NT2/D1 (cell line): ENCODE data around the gene ATG9B.

ENCODE experiments used
- DNase-seq: peaks from one replicate; pipeline ENCODE4 v3.0.0-alpha.2; 2011; ENCODE audit warnings: low read depth, low spot score
- H3K27me3 ChIP-seq: 2 replicates; pipeline ENCODE4 v1.6.0; 2011; ENCODE audit warnings: mild to moderate bottlenecking; ENCODE audit not compliant: insufficient read length, insufficient read depth
- H3K36me3 ChIP-seq: 2 replicates; pipeline ENCODE4 v1.6.1; 2011; ENCODE audit warnings: mild to moderate bottlenecking, low read length, mixed read lengths; ENCODE audit not compliant: insufficient read depth, insufficient read length
- H3K4me1 ChIP-seq: 2 replicates; pipeline ENCODE4 v1.5.1; 2011; ENCODE audit not compliant: insufficient read depth, insufficient read length
- H3K4me3 ChIP-seq: 2 replicates; pipeline ENCODE4 v1.5.1; 2011; ENCODE audit warnings: low read depth; ENCODE audit not compliant: insufficient read length
- H3K9ac ChIP-seq: 2 replicates; pipeline ENCODE4 v1.6.0; 2011; ENCODE audit warnings: low read depth; ENCODE audit not compliant: insufficient read length
- H3K9me3 ChIP-seq: 2 replicates; pipeline ENCODE4 v1.5.1; 2011; ENCODE audit warnings: mild to moderate bottlenecking, low read length; ENCODE audit not compliant: insufficient read depth
- SUZ12 ChIP-seq: IDR thresholded peaks from 2 replicates; pipeline ENCODE4 v1.6.1; 2011; ENCODE audit not compliant: insufficient read length, insufficient read depth; ENCODE audit errors: extremely low read depth
- YY1 ChIP-seq: IDR thresholded peaks from 2 replicates; pipeline ENCODE4 v1.6.1; 2011; ENCODE audit not compliant: insufficient read length, insufficient read depth
- ZNF274 ChIP-seq: IDR thresholded peaks from 2 replicates; pipeline ENCODE4 v1.6.1; 2011; ENCODE audit warnings: mild to moderate bottlenecking, low read depth, low read length

ATG9B gene

DNA sequence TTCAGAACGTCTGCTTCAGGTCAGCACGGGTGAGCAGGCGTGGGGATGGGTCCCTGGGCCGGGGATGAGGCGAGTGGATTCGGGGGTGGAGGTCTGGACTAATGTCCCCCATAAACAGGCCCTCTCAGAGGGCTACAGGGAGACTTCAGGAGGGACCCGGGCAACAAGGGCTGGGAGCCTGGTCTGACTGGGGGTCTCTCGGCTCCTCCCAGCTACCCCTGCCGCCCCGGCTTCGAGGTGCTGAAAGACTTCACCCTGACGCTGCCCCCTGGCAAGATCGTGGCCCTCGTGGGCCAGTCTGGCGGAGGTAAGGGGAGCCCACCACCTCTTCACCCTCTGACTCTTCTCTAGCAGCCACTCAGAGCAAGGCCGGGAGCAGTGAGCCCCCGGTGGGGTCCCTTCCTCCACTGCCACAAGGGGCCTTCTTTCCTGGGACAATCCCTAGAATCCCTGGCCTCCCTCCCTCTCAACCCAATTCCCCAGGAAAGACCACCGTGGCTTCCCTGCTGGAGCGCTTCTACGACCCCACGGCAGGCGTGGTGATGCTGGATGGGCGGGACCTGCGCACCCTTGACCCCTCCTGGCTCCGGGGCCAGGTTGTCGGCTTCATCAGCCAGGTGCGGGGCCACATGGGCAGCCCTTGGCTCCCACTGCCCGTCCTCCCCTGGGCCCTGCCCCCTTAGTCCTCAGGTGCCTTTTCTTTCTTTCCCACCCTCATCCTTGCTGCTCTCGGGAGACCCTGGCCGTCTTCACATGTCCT, 16.5 kb upstream of the ATG9B start:
- Histone ChIP-seq H3K36me3 (peaks cover 47% of the 10 kb centered on the region), H3K27me3 (no peaks in the 10 kb centered on the region), H3K9me3 (no peaks in the 10 kb centered on the region), H3K4me3 (no peak overlapping the region), H3K4me1 (peaks cover 11% of the 10 kb centered on the region), H3K9ac (no peak overlapping the region)
- TF ChIP-seq ZNF274 (no peak), SUZ12 (no peak), YY1 (no peak)
- DNase-seq, result no peak

- H3K9ac ChIP-seq, result no peak overlapping the region
Measured at GRCh38 chr7:151039850-151040548, 15.7 kb upstream of the ATG9B start.

GRCh38 chr7:151038951-151039849, 14.9 kb upstream of the ATG9B start:
- DNase-seq, result no peak
- no peaks in the 10 kb centered on the region for H3K27me3 ChIP-seq
- H3K4me1 ChIP-seq, result peaks cover 11% of the 10 kb centered on the region
- TF ChIP-seq YY1 (no peak), SUZ12 (no peak), ZNF274 (no peak)
- peak overlapping the region; percentile 61 for H3K9ac ChIP-seq
- no peak overlapping the region for H3K4me3 ChIP-seq
- H3K36me3 ChIP-seq, result peaks cover 53% of the 10 kb centered on the region
- H3K9me3 ChIP-seq, result no peaks in the 10 kb centered on the region

More at GRCh38 chr7:151039850-151040548, 15.7 kb upstream of the ATG9B start:
- H3K9me3 ChIP-seq, result no peaks in the 10 kb centered on the region
- H3K36me3 ChIP-seq, result peaks cover 50% of the 10 kb centered on the region
- H3K27me3 ChIP-seq, result no peaks in the 10 kb centered on the region
- peaks cover 11% of the 10 kb centered on the region for H3K4me1 ChIP-seq
- TF ChIP-seq SUZ12, result no peak
- no peak overlapping the region for H3K4me3 ChIP-seq
- DNase-seq, result no peak

- no peak for DNase-seq
- peaks cover 11% of the 10 kb centered on the region for H3K4me1 ChIP-seq
- H3K9ac ChIP-seq, result no peak overlapping the region
- no peaks in the 10 kb centered on the region for H3K9me3 ChIP-seq
- no peak overlapping the region for H3K4me3 ChIP-seq
- H3K27me3 ChIP-seq, result no peaks in the 10 kb centered on the region
- no peak for TF ChIP-seq YY1
- no peak for TF ChIP-seq ZNF274
- TF ChIP-seq SUZ12, result no peak
- peaks cover 57% of the 10 kb centered on the region for H3K36me3 ChIP-seq
Measured at GRCh38 chr7:151035902-151036301, 11.6 kb upstream of the ATG9B start.

GRCh38 chr7:151035026-151035717, 10.9 kb upstream of the ATG9B start:
- TF ChIP-seq SUZ12, result no peak
- TF ChIP-seq ZNF274, result no peak
- no peak for TF ChIP-seq YY1
- Histone ChIP-seq H3K9me3 (no peaks in the 10 kb centered on the region), H3K4me1 (peaks cover 11% of the 10 kb centered on the region), H3K9ac (no peak overlapping the region), H3K36me3 (peaks cover 57% of the 10 kb centered on the region), H3K27me3 (no peaks in the 10 kb centered on the region), H3K4me3 (no peak overlapping the region)
- no peak for DNase-seq

GRCh38 chr7:151034312-151035025, 10.2 kb upstream of the ATG9B start:
- H3K4me3 ChIP-seq, result no peak overlapping the region
- no peaks in the 10 kb centered on the region for H3K9me3 ChIP-seq
- no peak overlapping the region for H3K9ac ChIP-seq
- no peaks in the 10 kb centered on the region for H3K27me3 ChIP-seq
- peaks cover 6% of the 10 kb centered on the region for H3K4me1 ChIP-seq
- DNase-seq, result no peak
- H3K36me3 ChIP-seq, result peaks cover 62% of the 10 kb centered on the region
- TF ChIP-seq SUZ12 (no peak), ZNF274 (no peak), YY1 (no peak)
